Activated T-cell treated with anti-CD3 and anti-CD28 coated beads, Interleukin-2, amount 50 U/mL, for 24 hours (primary cell): ENCODE measurements around the gene RAP1GAP.

Experiments
- DNase-seq: peaks from one replicate; pipeline ENCODE4 v3.0.0-alpha.2; 2020
- H3K27ac Mint-ChIP-seq: 2 replicates; pipeline ENCODE4 v1.8.0; 2020; ENCODE audit warnings: mild to moderate bottlenecking, mixed read lengths
- H3K27me3 Mint-ChIP-seq: 2 replicates; pipeline ENCODE4 v1.8.0; 2020; ENCODE audit warnings: mixed read lengths
- H3K36me3 Mint-ChIP-seq: 2 replicates; pipeline ENCODE4 v1.8.0; 2020; ENCODE audit warnings: low read depth, mixed read lengths
- H3K4me1 Mint-ChIP-seq: 2 replicates; pipeline ENCODE4 v1.8.0; 2020; ENCODE audit warnings: low read depth, mixed read lengths
- H3K4me3 Mint-ChIP-seq: 2 replicates; pipeline ENCODE4 v1.8.0; 2020; ENCODE audit warnings: mild to moderate bottlenecking, moderate library complexity, mixed read lengths
- H3K9me3 Mint-ChIP-seq: 2 replicates; pipeline ENCODE4 v1.8.0; 2020; ENCODE audit warnings: mixed read lengths

Gene RAP1GAP

GRCh38 chr1:21610989-21611785 is 58.0 kb downstream of the RAP1GAP start:
- H3K27ac Mint-ChIP-seq = no peak overlapping the region
- no peak overlapping the region for H3K4me3 Mint-ChIP-seq
- peaks cover 10% of the 10 kb centered on the region for H3K4me1 Mint-ChIP-seq
- no peaks in the 10 kb centered on the region for H3K36me3 Mint-ChIP-seq
- H3K9me3 Mint-ChIP-seq = no peaks in the 10 kb centered on the region
- peaks cover 25% of the 10 kb centered on the region for H3K27me3 Mint-ChIP-seq
- DNase-seq = no peak

GRCh38 chr1:21610027-21610426 is 59.1 kb downstream of the RAP1GAP start:
- Mint-ChIP-seq H3K9me3 (no peaks in the 10 kb centered on the region), H3K4me3 (no peak overlapping the region), H3K36me3 (no peaks in the 10 kb centered on the region), H3K27ac (no peak overlapping the region), H3K4me1 (peaks cover 10% of the 10 kb centered on the region), H3K27me3 (peaks cover 25% of the 10 kb centered on the region)
- DNase-seq = no peak

DNA sequence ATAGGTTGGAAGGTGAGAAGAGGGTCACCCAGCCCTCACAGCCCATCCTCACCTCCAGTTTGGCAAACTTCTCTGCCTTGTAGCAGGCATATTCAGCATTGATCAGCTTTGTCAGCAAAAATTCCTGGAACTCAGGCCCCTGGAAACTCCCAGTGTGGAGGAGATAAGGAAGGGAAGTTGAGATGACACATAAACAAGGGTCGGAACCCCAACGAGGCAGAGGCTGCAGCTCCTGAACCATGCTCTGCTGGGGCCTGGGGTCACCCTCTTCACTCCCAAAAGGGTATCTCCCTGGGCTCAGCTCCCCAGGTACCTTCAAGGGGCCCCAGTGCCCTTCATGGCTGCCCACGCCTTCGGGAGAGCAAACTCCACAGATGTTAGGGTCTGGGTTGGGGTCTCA is 60.4 kb downstream of the RAP1GAP start:
- Mint-ChIP-seq H3K27ac (no peak overlapping the region), H3K4me1 (peaks cover 10% of the 10 kb centered on the region), H3K9me3 (no peaks in the 10 kb centered on the region), H3K4me3 (no peak overlapping the region), H3K36me3 (no peaks in the 10 kb centered on the region), H3K27me3 (peaks cover 25% of the 10 kb centered on the region)
- DNase-seq = no peak

- Mint-ChIP-seq H3K27ac (no peak overlapping the region), H3K4me3 (peak overlapping the region; percentile 5), H3K36me3 (no peaks in the 10 kb centered on the region), H3K4me1 (peaks cover 10% of the 10 kb centered on the region), H3K9me3 (no peaks in the 10 kb centered on the region), H3K27me3 (peaks cover 25% of the 10 kb centered on the region)
- peak; percentile 69 for DNase-seq
These were observed 61.3 kb downstream of the RAP1GAP start for GRCh38 chr1:21607549-21608529.

- H3K4me3 Mint-ChIP-seq = no peak overlapping the region
- no peak overlapping the region for H3K27ac Mint-ChIP-seq
- peaks cover 10% of the 10 kb centered on the region for H3K4me1 Mint-ChIP-seq
- DNase-seq = no peak
- no peaks in the 10 kb centered on the region for H3K9me3 Mint-ChIP-seq
- no peaks in the 10 kb centered on the region for H3K36me3 Mint-ChIP-seq
- peaks cover 25% of the 10 kb centered on the region for H3K27me3 Mint-ChIP-seq
These were observed 63.0 kb downstream of the RAP1GAP start for GRCh38 chr1:21605964-21606705.

DNA sequence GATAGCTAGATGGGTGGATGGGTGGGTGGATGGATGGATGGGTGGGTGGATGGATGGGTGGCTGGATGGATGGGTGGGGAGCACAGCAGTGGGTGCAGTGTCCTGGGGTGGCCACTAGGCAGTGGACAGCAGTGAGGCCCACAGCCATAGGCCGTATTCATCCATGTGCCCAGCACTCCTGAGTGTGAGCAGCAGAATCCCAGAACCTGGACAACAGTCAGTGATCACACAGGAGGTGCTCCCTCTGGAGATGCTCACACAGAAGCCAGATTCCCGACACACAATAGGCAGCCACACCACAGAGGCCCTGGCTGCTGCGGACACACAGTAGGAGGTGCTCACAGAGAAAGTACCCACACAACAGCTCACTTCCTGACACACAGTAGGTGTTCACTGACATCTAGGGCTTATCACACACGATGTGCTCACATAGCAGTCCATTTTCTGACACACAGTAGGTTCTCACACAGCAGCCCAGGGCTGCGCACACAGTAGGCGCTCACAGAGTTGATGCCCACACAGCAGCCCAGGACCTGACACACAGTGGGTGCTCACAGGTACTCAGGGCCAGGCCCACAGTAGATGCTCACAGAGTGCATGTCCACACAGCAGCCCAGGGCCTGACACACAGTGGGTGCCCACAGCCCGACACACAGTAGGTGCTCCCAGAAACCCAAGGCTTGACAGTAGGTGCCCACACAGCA is 64.0 kb downstream of the RAP1GAP start:
- peaks cover 10% of the 10 kb centered on the region for H3K4me1 Mint-ChIP-seq
- H3K27ac Mint-ChIP-seq = no peak overlapping the region
- H3K4me3 Mint-ChIP-seq = no peak overlapping the region

DNA sequence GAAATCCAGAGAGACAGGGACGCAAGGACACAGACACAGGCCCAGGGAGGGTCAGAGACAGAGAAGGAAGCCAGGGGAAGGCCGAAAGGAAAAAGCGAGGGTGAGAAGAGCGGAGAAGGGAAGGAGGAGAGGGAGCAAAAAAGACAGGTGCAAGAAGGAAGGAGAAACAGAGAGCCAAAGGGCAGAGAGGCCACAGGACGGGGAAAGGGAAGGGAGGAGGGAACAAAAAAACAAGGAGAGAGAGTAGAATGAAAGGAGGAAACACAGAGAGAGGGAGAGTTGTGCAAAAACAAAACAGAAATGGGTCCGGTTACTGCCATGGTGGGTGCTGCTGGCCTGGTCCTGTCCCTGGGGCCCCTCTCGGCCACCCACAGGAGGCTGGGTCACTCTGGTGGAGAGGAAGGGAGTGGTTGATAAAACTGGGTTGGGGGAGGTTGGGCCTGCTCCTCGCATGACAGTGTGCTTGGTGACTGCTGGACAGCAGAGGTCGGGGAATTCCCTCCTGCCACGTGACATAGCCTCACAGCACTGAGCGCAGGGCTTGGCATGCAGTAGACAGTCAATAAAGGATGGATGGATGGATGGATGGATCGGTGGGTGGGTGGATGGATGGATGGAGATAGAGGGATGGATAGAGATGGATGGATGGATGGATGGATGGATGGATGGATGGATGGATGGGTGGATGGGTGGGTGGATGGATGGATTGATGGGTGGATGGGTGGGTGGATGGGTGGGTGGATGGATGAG is 64.8 kb downstream of the RAP1GAP start:
- H3K4me1 Mint-ChIP-seq = peaks cover 10% of the 10 kb centered on the region
- H3K27me3 Mint-ChIP-seq = peaks cover 22% of the 10 kb centered on the region
- H3K4me3 Mint-ChIP-seq = no peak overlapping the region
- DNase-seq = no peak
- H3K9me3 Mint-ChIP-seq = no peaks in the 10 kb centered on the region
- H3K36me3 Mint-ChIP-seq = no peaks in the 10 kb centered on the region
- no peak overlapping the region for H3K27ac Mint-ChIP-seq

More for the DNA sequence above, 64.0 kb downstream of the RAP1GAP start:
- peaks cover 25% of the 10 kb centered on the region for H3K27me3 Mint-ChIP-seq
- no peaks in the 10 kb centered on the region for H3K9me3 Mint-ChIP-seq
- H3K36me3 Mint-ChIP-seq = no peaks in the 10 kb centered on the region
- DNase-seq = no peak

GRCh38 chr1:21603177-21604138 is 65.7 kb downstream of the RAP1GAP start:
- H3K27ac Mint-ChIP-seq = no peak overlapping the region
- H3K4me3 Mint-ChIP-seq = no peak overlapping the region
- H3K9me3 Mint-ChIP-seq = no peaks in the 10 kb centered on the region
- peaks cover 10% of the 10 kb centered on the region for H3K4me1 Mint-ChIP-seq
- peaks cover 13% of the 10 kb centered on the region for H3K27me3 Mint-ChIP-seq
- H3K36me3 Mint-ChIP-seq = no peaks in the 10 kb centered on the region
- DNase-seq = no peak

- Mint-ChIP-seq H3K27me3 (no peaks in the 10 kb centered on the region), H3K9me3 (no peaks in the 10 kb centered on the region), H3K4me1 (no peaks in the 10 kb centered on the region), H3K27ac (no peak overlapping the region), H3K36me3 (no peaks in the 10 kb centered on the region), H3K4me3 (no peak overlapping the region)
- DNase-seq = no peak
These were observed 67.7 kb downstream of the RAP1GAP start for GRCh38 chr1:21601278-21602048.

GRCh38 chr1:21599402-21599801 is 69.8 kb downstream of the RAP1GAP start:
- no peaks in the 10 kb centered on the region for H3K4me1 Mint-ChIP-seq
- H3K9me3 Mint-ChIP-seq = no peaks in the 10 kb centered on the region
- DNase-seq = no peak
- peaks cover 6% of the 10 kb centered on the region for H3K27me3 Mint-ChIP-seq
- H3K36me3 Mint-ChIP-seq = no peaks in the 10 kb centered on the region
- H3K4me3 Mint-ChIP-seq = no peak overlapping the region
- no peak overlapping the region for H3K27ac Mint-ChIP-seq

DNA sequence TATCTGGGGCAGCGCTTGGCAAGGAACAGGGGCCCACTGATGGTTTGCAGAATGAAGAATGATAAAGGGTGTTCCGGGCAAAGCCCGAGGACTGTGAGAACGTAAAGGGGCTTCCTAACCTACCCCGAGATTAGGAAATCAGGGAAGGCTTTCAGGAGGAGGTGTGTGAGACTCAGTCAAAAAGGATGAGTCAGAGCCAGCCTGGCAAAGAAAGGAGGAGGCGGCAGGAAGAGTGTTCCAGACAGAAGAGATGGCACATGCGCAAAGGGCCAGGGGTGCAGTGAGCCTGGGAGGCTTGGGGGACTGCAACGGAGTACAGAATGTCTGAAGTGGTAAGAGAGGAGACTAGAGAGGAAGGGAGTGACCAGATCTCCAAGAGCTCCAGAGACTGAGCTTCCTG is 70.3 kb downstream of the RAP1GAP start:
- Mint-ChIP-seq H3K36me3 (no peaks in the 10 kb centered on the region), H3K4me1 (no peaks in the 10 kb centered on the region), H3K4me3 (no peak overlapping the region), H3K27me3 (peaks cover 8% of the 10 kb centered on the region), H3K27ac (no peak overlapping the region), H3K9me3 (no peaks in the 10 kb centered on the region)
- DNase-seq = no peak

- H3K36me3 Mint-ChIP-seq = no peaks in the 10 kb centered on the region
- no peak overlapping the region for H3K27ac Mint-ChIP-seq
- peaks cover 8% of the 10 kb centered on the region for H3K27me3 Mint-ChIP-seq
- DNase-seq = no peak
- no peak overlapping the region for H3K4me3 Mint-ChIP-seq
- no peaks in the 10 kb centered on the region for H3K4me1 Mint-ChIP-seq
- no peaks in the 10 kb centered on the region for H3K9me3 Mint-ChIP-seq
These were observed 70.7 kb downstream of the RAP1GAP start for GRCh38 chr1:21598417-21598816.
